Heart left ventricle (tissue), 16 donors: ENCODE results near the gene BEAN1. TPM values are rescaled to one million over a fixed set of nuclear protein-coding genes. Genes with fewer than 3 reads are reported as not detected.

Experiments
- ATAC-seq, 4 donors: fragments of 200-7000 bp; cut with Tn5 transposase; one replicate each; pipeline ENCODE4 v1.9.1; 2020 to 2022; ENCODE audit warnings: moderate library complexity in 4 of 4, mild to moderate bottlenecking in 3 of 4, moderate number of reproducible peaks in 1 of 4
- DNase-seq, 5 donors: peaks; one replicate each; pipeline ENCODE4 v3.0.0-alpha.2; 2020
- H3K27ac ChIP-seq, 12 donors: fragments of 200-600 bp; sonication (generic) in 4 of 12; one replicate each; pipeline versions ENCODE4 v1.5.0 to v1.8.0; 2016 to 2022; ENCODE audit warnings: mild to moderate bottlenecking in 2 of 12
- H3K27me3 ChIP-seq, 9 donors: fragments of 200-600 bp; sonication (generic) in 2 of 9; one replicate each; pipeline versions ENCODE4 v1.5.1 to v1.8.0; 2016 to 2022; ENCODE audit warnings: mild to moderate bottlenecking in 3 of 9
- H3K36me3 ChIP-seq, 9 donors: fragments of 200-600 bp; sonication (generic) in 2 of 9; one replicate each; pipeline versions ENCODE4 v1.5.0 to v1.8.0; 2018 to 2022; ENCODE audit warnings: mild to moderate bottlenecking in 2 of 9
- H3K4me1 ChIP-seq, 12 donors: fragments of 200-600 bp; sonication (generic) in 4 of 12; one replicate each; pipeline versions ENCODE4 v1.5.0 to v1.8.0; 2016 to 2022; ENCODE audit warnings: mild to moderate bottlenecking in 3 of 12
- H3K4me3 ChIP-seq, 12 donors: fragments of 200-600 bp; sonication (generic) in 4 of 12; one replicate each; pipeline versions ENCODE4 v1.5.0 to v1.8.0; 2017 to 2022; ENCODE audit warnings: mild to moderate bottlenecking in 9 of 12, moderate library complexity in 4 of 12
- H3K9me3 ChIP-seq, 12 donors: fragments of 200-600 bp; sonication (generic) in 4 of 12; one replicate each; pipeline versions ENCODE4 v1.5.0 to v1.8.0; 2016 to 2022; ENCODE audit warnings: mild to moderate bottlenecking in 1 of 12
- POLR2A ChIP-seq, 2 donors: fragments of 450-650 bp; IDR thresholded peaks; one replicate each; pipeline ENCODE4 v1.6.1; 2017; ENCODE audit warnings: antibody characterized with exemption in 2 of 2, mild to moderate bottlenecking in 2 of 2, moderate library complexity in 2 of 2
- WGBS, 4 donors: extraction: QIAGEN DNeasy Blood & Tissue Kit in 2 of 4; methylation state at CpG; one replicate each; pipeline versions ENCODE4 v1.1.5 to v1.1.7; 2013 to 2018; 5-methylcytosine and 5-hydroxymethylcytosine counted together
- intact Hi-C, 10 donors: fragments of 100-400 bp; cut with DNase I; formaldehyde crosslinking; loops; one replicate each; pipeline versions ENCODE4 v1.11.1 to v1.14.2; 2022
- polyA plus RNA-seq, 2 donors: library from polyadenylated mRNA; stranded (reverse); fragments of 200-250 nt; gene quantifications; one replicate each; pipeline ENCODE4 v1.2.3, GENCODE V29; 2013
- total RNA-seq, 9 donors: library from RNA; depleted of rRNA in 2 of 9; stranded (reverse); fragments of >200 nt in 2 of 9; fragmentation: NEBNext Ultra II Directional in 3 of 9; extraction: Animal tissue kit (Norgen Biotek cat#: 25700) in 3 of 9; gene quantifications; one replicate each; pipeline versions ENCODE4 v1.1.0 to v1.2.4, GENCODE V29; 2016 to 2023
- TF ChIP-seq, protein P1 (sequence below), 12 donors: fragments of 200-600 bp; sonication (generic) in 4 of 12; IDR thresholded peaks; one replicate each; pipeline versions ENCODE4 v1.5.0 to v1.8.0; 2018 to 2022; ENCODE audit warnings: antibody characterized with exemption in 12 of 12, mild to moderate bottlenecking in 5 of 12
- donor health status: ischemic (EF 13 %, LVEDD 7.1; RV severe dilation, severe dysfunction).
- donor health status: healthy with polysubstance abuse.
- donor health status: DM: no; HTN: yes; CAD: no.
- donor health status: DM: no; HTN: no; CAD: no.
- donor health status: ischemic (EF 25% LVEDD 6.9; RV normal size, moderate dysfunction).
- donor health status: ischemic (EF 25% LVEDD 5.7; RV mildly dilated, moderate dysfunction).
- donor health status: healthy.
- donor health status: DM: yes; HTN: yes; CAD: no.
- donor health status: ischemic (EF 35%, LVEDD 5.7; RV mildly dilated, moderate dysfunction).
- donor health status: nonischemic (EF 11% LVEDD 7.7; RV severe dilation, severe dysfunction).
- donor health status: DM: yes; HTN: yes; CAD: no.
- donor health status: PGD.
- donor health status: ischemic (EF 29% LVEDD 5.4; RV normal size, mild dysfunction).
- donor health status: nonischemic (EF 23%, LVEDD 6.1; RV moderate dilation, normal function).

Gene BEAN1
- total and polyA plus RNA-seq, 11 donors: 0.30 to 8.8 (median 1.5) TPM

GRCh38 chr16:66440970-66441369 lies 13.9 kb downstream of the BEAN1 start:
- H3K27me3 ChIP-seq: no peaks in the 10 kb centered on the region
- H3K4me1 ChIP-seq: no peaks in the 10 kb centered on the region
- TF ChIP-seq, protein P1, sequence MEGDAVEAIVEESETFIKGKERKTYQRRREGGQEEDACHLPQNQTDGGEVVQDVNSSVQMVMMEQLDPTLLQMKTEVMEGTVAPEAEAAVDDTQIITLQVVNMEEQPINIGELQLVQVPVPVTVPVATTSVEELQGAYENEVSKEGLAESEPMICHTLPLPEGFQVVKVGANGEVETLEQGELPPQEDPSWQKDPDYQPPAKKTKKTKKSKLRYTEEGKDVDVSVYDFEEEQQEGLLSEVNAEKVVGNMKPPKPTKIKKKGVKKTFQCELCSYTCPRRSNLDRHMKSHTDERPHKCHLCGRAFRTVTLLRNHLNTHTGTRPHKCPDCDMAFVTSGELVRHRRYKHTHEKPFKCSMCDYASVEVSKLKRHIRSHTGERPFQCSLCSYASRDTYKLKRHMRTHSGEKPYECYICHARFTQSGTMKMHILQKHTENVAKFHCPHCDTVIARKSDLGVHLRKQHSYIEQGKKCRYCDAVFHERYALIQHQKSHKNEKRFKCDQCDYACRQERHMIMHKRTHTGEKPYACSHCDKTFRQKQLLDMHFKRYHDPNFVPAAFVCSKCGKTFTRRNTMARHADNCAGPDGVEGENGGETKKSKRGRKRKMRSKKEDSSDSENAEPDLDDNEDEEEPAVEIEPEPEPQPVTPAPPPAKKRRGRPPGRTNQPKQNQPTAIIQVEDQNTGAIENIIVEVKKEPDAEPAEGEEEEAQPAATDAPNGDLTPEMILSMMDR (IDR thresholded peaks at IDR 0.05): no peak
- TF ChIP-seq POLR2A (IDR thresholded peaks at IDR 0.05): no peak
- 94 to 96% (median 96%) methylated on average over 11 of the region's 11 CpGs for WGBS, 4 donors
- H3K9me3 ChIP-seq: no peaks in the 10 kb centered on the region
- H3K27ac ChIP-seq: no peak overlapping the region
- no peak overlapping the region for H3K4me3 ChIP-seq
- ATAC-seq: no peak
- intact Hi-C loops: no loop called here
- H3K36me3 ChIP-seq: no peaks in the 10 kb centered on the region
- no peak for DNase-seq

GRCh38 chr16:66441586-66442375 lies 14.7 kb downstream of the BEAN1 start:
- Histone ChIP-seq H3K9me3 (no peaks in the 10 kb centered on the region), H3K27me3 (no peaks in the 10 kb centered on the region), H3K27ac (no peak overlapping the region), H3K4me3 (no peak overlapping the region), H3K36me3 (no peaks in the 10 kb centered on the region), H3K4me1 (no peaks in the 10 kb centered on the region)
- DNase-seq (no peak), ATAC-seq (no peak)
- no peak for TF ChIP-seq POLR2A (IDR thresholded peaks at IDR 0.05)
- TF ChIP-seq, protein P1 (IDR thresholded peaks at IDR 0.05): no peak
- intact Hi-C loops: no loop called here
- 81 to 90% (median 86%) methylated on average over 7 of the region's 7 CpGs for WGBS, 4 donors

- WGBS, 4 donors: 71 to 84% (median 77%) methylated on average over 6 of the region's 6 CpGs
- Histone ChIP-seq H3K27ac (no peak overlapping the region), H3K9me3 (no peaks in the 10 kb centered on the region), H3K27me3 (no peaks in the 10 kb centered on the region), H3K4me3 (no peak overlapping the region), H3K4me1 (no peaks in the 10 kb centered on the region), H3K36me3 (no peaks in the 10 kb centered on the region)
- TF ChIP-seq, protein P1 (IDR thresholded peaks at IDR 0.05): no peak
- TF ChIP-seq POLR2A (IDR thresholded peaks at IDR 0.05): no peak
- no peak for ATAC-seq
- intact Hi-C loops: no loop called here
- DNase-seq: no peak
These were observed 15.6 kb downstream of the BEAN1 start for GRCh38 chr16:66442502-66443268.

DNA sequence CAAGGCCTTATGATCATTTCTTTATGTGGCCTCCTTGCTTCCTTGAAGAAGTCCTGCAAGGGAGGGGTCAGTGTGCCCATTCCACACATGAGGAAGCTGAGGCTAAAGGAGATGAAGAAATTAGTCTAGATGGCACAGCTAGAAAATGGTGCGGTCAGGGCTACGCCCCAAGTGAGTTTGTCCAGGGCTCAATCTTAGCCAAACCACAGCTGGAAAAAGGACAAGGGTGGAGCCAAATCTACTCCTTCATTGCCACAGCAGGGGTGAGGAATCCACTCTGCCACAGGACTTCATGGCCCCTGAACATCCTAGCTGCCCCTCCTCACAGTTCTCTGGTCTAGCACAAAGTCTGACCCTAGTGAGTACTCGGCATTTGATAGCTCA lies 16.2 kb downstream of the BEAN1 start:
- DNase-seq (no peak), ATAC-seq (no peak)
- intact Hi-C loops: no loop called here
- no peak overlapping the region for H3K27ac ChIP-seq
- no peaks in the 10 kb centered on the region for H3K36me3 ChIP-seq
- 86 to 97% (median 94%) methylated on average over 3 of the region's 3 CpGs for WGBS, 4 donors
- H3K9me3 ChIP-seq: no peaks in the 10 kb centered on the region
- TF ChIP-seq, protein P1 (IDR thresholded peaks at IDR 0.05): no peak
- no peak for TF ChIP-seq POLR2A (IDR thresholded peaks at IDR 0.05)
- no peak overlapping the region for H3K4me3 ChIP-seq
- H3K4me1 ChIP-seq: no peaks in the 10 kb centered on the region
- H3K27me3 ChIP-seq: no peaks in the 10 kb centered on the region
